GM19035 (cell line): Measurements from ENCODE around the gene CYB561D1.
A peak's percentile ranks its signal among the peaks of the same experiment; 100 is the strongest.

Source experiments
- ATAC-seq: cut with Tn5 transposase; IDR thresholded peaks from one replicate; pipeline ENCODE4 v1.9.1; 2021; ENCODE audit not compliant: unreplicated experiment

CYB561D1 gene

GRCh38 chr1:109499661-109500536, 6.0 kb downstream of the CYB561D1 start:
- no peak for ATAC-seq

GRCh38 chr1:109500941-109501381, 7.1 kb downstream of the CYB561D1 start:
- ATAC-seq: no peak

- no peak for ATAC-seq
Observed at GRCh38 chr1:109501644-109502363, 7.9 kb downstream of the CYB561D1 start.

GRCh38 chr1:109502364-109502851, 8.5 kb downstream of the CYB561D1 start:
- no peak for ATAC-seq

GRCh38 chr1:109503935-109504334, 10.0 kb downstream of the CYB561D1 start:
- ATAC-seq: no peak

- no peak for ATAC-seq
Observed at GRCh38 chr1:109504974-109505373, 11.1 kb downstream of the CYB561D1 start.

GRCh38 chr1:109508001-109508872, 14.3 kb downstream of the CYB561D1 start:
- ATAC-seq: no peak

GRCh38 chr1:109508873-109509175, 14.9 kb downstream of the CYB561D1 start:
- no peak for ATAC-seq

GRCh38 chr1:109509176-109510134, 15.6 kb downstream of the CYB561D1 start, which contains the start of gene AMIGO1:
Gene AMIGO1 (minus strand): TSS chr1:109509727. CDS start chr1:109508912, 815 bp downstream.
- peak; percentile 70 for ATAC-seq

- no peak for ATAC-seq
Observed at GRCh38 chr1:109513110-109513710, 19.3 kb downstream of the CYB561D1 start.

- ATAC-seq: no peak
Observed at GRCh38 chr1:109514846-109515245, 21.0 kb downstream of the CYB561D1 start.

GRCh38 chr1:109516872-109517271, 23.0 kb downstream of the CYB561D1 start:
- ATAC-seq: no peak

- ATAC-seq: no peak
Observed at GRCh38 chr1:109517337-109517736, 23.4 kb downstream of the CYB561D1 start.

GRCh38 chr1:109521002-109521951, 27.4 kb downstream of the CYB561D1 start:
- ATAC-seq: no peak

GRCh38 chr1:109522026-109522425, 28.1 kb downstream of the CYB561D1 start:
- ATAC-seq: no peak

GRCh38 chr1:109523706-109524105, 29.8 kb downstream of the CYB561D1 start:
- no peak for ATAC-seq

GRCh38 chr1:109527098-109527811, 33.4 kb downstream of the CYB561D1 start:
- peak; percentile 71 for ATAC-seq
